HG03442 (cell line): ENCODE results near the gene GTPBP3.

ENCODE experiments used
- ATAC-seq: cut with Tn5 transposase; IDR thresholded peaks from one replicate; pipeline ENCODE4 v1.9.1; 2021; ENCODE audit warnings: mild to moderate bottlenecking, moderate library complexity; ENCODE audit not compliant: unreplicated experiment

The GTPBP3 gene

DNA sequence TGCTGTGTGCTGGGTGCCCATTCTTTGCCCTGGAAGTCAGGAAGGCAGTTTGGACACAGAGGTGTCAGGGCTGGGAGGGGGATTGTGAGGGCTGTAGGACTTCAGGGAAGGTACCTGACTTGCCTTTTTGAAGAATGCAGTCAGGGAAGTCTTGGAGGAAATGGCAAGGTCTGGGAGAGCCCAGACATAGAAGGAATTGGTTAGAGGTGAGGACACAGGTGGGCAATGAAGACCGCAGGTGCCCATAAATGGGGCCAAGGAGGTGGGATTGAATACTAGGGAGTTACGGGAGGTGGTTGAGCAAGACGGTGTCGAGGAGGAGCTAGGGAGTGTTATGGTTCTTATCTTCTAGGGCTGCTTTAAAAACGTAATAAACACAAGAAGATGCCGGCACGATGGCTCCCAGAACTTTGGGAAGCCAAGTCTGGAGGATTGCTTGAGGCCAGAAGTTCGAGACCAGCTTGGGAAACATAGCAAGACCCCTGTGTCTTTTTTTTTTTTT is 29.4 kb upstream of the GTPBP3 start:
- no peak for ATAC-seq

- peak; percentile 52 for ATAC-seq
Measured at GRCh38 chr19:17309198-17309964, 28.0 kb upstream of the GTPBP3 start, which contains the start of gene DDA1. Gene DDA1, plus strand, starts transcription at chr19:17309563. Its CDS starts 92 bp downstream, at chr19:17309655.

DNA sequence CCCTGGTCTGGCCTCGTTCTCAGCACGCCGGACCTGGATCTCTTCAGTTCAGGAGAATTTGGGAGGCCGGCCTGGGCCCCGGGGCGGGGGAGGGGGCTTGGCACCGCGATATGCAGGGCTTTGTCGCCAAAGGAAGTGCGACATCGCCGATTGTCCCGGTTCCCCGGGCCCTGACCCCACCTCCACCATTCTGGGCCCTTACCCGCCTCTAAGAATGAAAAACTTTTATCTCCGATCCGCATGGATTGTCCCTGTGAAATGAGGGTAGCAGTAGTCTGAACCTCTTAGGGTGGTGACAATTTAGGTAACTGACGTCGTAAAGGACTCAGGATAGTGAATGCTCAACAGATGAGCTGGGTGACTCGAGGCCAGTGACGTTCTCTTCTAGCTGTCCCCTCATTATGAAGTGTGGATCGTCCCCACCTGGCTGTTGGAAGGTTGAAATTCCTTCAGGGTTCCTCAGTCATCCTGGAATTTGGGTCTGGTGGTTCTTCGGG is 27.3 kb upstream of the GTPBP3 start:
- ATAC-seq, result no peak

GRCh38 chr19:17311455-17312188 is 25.7 kb upstream of the GTPBP3 start:
- ATAC-seq, result no peak

DNA sequence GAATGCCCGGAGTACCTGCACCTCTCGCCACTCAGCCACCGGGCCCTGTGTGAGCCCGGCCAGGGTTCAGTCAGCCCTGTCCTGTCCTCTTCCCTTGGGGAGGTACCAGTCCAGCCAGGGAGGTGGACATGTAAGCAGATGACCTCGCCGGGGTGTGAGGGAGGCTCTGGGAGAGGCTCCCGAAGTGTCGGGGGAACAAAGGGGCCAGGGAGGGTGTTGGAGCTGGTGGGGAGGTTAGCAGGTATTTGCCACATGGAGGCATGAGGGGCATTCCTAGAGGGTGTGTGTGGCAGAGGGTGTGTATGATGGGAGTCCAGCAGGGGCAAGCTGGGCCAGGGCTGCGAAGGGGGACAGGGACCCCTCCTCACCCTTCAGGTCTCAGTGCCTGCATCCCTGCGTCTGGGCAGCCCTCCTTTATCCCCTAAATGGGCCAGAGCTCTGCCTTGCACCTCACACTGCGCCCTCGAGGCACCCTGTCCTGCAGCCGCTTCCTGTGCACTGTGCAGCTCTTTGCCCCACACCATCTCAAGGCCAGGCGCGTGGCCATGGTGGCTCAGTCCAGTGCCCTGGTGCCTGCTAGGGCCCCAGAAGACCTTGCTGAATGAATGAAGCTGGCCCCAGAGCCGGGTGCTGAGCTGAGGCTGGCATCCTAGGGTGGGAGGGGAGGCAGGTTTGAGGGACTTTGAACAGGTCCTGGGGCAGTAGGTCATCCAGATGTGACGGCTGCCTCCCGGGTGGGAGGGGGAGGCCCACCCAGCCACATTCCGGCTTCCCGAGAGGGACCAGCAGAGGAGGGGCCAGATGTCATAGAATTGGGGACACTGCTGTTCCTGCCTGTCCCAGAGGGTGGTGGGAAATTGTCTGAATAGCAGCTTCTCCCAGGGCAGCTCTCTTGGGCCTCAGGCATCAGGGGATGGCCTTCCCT is 24.9 kb upstream of the GTPBP3 start:
- ATAC-seq, result no peak

GRCh38 chr19:17314007-17314593 is 23.3 kb upstream of the GTPBP3 start:
- no peak for ATAC-seq

- no peak for ATAC-seq
Measured at GRCh38 chr19:17318966-17319365, 18.4 kb upstream of the GTPBP3 start.

GRCh38 chr19:17319473-17320238 is 17.7 kb upstream of the GTPBP3 start:
- no peak for ATAC-seq

GRCh38 chr19:17320435-17320834 is 16.9 kb upstream of the GTPBP3 start:
- no peak for ATAC-seq

- ATAC-seq, result no peak
Measured at GRCh38 chr19:17321655-17322489, 15.5 kb upstream of the GTPBP3 start.

- no peak for ATAC-seq
Measured at GRCh38 chr19:17322854-17323253, 14.5 kb upstream of the GTPBP3 start.

- no peak for ATAC-seq
Measured at GRCh38 chr19:17323300-17323963, 13.9 kb upstream of the GTPBP3 start.

DNA sequence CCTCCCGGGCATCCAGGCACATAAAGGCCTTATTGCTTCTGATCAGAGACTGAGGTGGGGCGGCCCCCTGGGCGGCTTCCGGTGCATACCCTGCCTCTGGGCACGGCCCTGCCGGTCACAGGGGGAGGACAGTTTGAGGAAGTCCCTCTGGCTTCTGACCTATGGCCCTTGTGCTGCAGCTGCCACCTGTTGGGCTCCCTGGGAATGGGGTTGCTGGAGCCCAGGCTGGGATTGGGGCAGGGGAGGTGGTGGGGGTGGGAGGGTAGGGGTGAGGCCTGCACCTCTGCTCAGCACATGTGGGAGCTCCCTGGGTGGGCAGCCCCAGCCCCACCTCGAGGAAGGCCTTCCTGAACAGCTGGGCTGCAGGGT is 13.4 kb upstream of the GTPBP3 start:
- no peak for ATAC-seq

DNA sequence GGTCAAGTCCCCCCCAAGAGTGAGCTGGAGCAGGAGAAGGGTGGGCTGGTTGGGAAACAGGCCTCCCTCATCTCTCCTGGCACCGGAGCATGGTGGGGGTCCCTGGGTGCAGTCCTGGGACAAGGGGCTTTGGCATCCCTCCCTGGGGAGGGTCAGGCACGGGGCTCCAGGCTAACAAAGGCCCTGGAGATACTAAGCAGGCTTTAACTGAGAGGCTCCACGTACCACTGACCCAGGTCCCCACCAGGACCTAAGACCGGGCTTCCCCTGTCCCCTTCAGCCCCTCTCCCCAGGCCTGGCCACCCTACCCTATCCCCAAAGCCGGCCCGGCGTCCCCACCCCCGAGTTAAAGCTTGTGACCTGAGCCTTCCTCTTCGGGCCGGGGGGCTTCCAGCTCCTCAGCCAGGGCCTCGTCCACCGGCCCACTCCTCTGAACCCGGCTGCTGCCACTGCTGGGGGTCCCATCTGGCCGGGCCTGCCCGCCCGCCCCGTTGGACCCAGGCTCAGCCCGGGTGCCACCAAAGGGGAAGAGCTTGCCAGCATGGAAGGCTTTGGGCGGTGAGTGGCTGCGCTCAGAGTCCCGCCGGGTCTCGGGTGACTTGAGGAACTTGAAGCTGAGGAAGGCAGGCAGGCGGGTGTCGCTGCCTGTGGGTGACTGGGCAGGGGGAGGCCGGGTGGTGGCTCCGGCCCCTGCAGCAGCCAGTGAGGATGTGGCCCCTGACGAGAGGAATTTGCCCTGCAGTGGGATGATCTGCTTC is 12.8 kb upstream of the GTPBP3 start:
- ATAC-seq, result no peak

- no peak for ATAC-seq
Measured at GRCh38 chr19:17325133-17325532, 12.2 kb upstream of the GTPBP3 start.

DNA sequence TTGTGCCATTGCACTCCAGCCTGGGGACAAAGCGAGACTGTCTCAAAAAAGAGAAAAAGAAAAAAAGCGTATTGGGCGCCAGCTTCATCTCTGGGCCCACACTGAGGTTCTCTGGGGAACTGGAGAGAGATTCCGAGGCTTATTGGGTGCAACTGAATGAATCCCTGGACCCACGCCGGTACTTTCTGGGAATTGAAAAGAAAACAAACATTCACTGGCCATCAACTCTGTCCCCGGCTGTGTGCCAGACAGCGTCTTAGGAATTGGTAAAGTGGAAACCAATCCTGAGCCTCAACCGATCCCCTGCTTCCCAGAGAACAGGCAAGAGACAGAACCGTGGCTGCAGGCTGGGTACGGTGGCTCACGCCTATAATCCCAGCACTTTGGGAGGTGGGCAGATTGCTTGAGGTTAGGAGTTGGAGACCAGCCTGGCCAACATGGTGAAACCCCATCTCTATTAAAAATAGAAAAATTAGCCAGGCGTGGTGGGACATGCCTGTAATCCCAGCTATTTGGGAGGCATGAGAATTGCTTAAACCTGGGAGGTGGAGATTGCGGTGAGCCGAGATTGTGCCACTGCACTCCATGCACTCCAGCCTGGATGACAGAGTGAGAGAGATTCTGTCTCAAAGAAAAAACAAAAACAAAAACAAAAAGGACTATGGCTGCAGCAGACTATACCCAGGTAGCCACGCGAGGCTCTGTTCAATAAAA is 11.3 kb upstream of the GTPBP3 start:
- ATAC-seq, result no peak

DNA sequence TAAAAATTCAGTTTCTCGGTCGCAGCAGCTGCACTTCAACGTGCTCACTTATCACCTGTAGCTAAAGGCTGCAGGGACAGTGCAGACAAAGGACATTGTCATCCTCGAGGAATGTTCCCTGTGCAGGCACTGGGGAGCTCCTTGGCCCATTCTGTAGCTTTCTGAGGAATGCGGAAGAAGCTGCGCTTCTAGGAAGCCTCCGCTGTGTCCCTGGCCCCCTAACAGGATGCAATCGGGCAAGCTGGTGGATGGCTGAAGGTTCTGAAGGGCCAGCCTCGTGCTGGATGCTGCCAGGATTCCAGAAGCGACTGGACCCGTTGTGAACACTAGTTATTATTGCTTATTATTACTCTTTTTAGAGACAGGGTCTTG is 10.8 kb upstream of the GTPBP3 start:
- ATAC-seq, result no peak
